ENCODE measurements around the gene GLRX5. TPM values are rescaled to one million over a fixed set of nuclear protein-coding genes. Genes with fewer than 3 reads are reported as not detected.
"Not testable (repeated sequence)": the region's sequence is repeated elsewhere in the genome, so short reads cannot be mapped to it uniquely, and the experiment has no call there.

Gene GLRX5
- total RNA-seq, 3 donors from 2014 or later, result 37.3 to 45.1 (median 40.7) TPM

DNA sequence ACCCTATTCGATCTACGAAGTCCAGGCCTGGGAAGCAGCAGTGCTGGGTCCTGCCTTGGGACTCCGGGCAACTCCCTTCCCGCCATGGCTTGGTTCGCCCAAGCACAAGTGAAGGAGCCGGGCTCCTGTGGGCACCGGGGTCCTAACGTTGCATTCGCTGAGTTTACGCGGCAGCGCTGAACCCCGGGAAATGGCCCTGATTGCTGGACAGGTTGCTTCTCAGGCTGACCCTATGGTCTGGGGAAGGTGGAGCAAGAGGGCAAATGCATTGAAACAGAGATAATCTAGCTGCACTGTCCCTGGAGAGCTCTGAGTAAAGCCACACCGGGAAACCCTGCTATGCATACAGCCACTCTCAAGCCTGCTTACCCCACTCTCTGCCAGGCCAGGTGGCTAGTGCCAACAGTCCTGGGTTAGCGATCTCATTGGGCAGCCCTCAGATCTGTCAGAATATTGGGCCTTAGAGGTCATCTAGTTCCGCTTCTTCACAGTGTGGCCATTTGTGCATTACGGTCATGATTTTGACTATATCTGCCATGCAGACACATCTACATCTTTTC is 29.7 kb upstream of the GLRX5 start:
- no peaks in the 10 kb centered on the region for H3K27me3 Mint-ChIP-seq (ENCODE audit: low read depth)
- DNase-seq (no peak), ATAC-seq (no peak)
- no peaks in the 10 kb centered on the region for H3K9me3 Mint-ChIP-seq
- peaks cover 71% of the 10 kb centered on the region for H3K4me1 Mint-ChIP-seq (ENCODE audit: low read depth)
- H3K36me3 Mint-ChIP-seq (ENCODE audit: insufficient read depth), result peaks cover 20% of the 10 kb centered on the region
- H3K4me3 Mint-ChIP-seq, result no peak overlapping the region

DNA sequence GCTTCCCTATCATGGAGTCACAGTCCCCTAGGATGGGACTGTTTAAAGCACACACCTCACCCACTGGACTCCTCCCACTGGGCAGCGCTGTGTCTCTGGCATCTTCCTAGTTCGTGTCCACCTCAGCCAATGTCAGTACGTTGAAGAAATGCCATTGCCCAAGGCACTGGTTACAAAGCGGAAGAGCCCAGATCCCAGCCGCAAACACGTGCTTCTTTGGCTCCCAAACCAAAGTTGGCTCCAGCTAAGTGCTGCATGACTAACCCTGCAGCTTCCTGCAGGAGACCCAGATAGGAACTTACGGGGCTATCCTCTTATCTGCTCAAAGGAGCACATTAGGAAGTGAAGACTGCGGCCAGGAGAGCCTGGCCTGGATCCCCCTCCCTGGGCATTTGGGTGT is 27.7 kb upstream of the GLRX5 start:
- Mint-ChIP-seq H3K27me3 (ENCODE audit: low read depth) (no peaks in the 10 kb centered on the region), H3K4me3 (no peak overlapping the region), H3K9me3 (no peaks in the 10 kb centered on the region), H3K4me1 (ENCODE audit: low read depth) (peaks cover 73% of the 10 kb centered on the region), H3K36me3 (ENCODE audit: insufficient read depth) (peaks cover 15% of the 10 kb centered on the region)
- ATAC-seq, result no peak
- no peak for DNase-seq

DNA sequence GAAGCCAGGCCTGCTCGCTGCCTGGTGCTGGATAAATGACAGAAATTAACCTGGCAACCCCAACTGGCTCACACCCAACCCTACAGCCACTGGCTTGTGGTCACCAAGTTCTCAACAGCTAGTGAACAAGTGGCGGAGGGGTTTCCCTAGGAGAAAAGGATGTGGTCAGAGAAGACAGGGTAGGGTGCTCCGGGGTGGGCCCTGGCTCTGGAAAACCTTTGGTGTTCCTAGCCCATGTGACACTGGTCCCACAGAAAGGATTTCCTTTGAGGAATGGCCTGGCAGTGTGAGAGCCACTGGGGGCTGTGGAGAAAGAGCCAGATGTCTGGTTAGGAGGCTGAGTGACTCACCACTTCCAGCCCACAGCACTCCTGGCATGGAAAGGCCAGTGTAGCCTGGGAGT is 27.1 kb upstream of the GLRX5 start:
- H3K4me1 Mint-ChIP-seq (ENCODE audit: low read depth), result peaks cover 69% of the 10 kb centered on the region
- no peak overlapping the region for H3K4me3 Mint-ChIP-seq
- ATAC-seq (no peak), DNase-seq (no peak)
- no peaks in the 10 kb centered on the region for H3K27me3 Mint-ChIP-seq (ENCODE audit: low read depth)
- peaks cover 15% of the 10 kb centered on the region for H3K36me3 Mint-ChIP-seq (ENCODE audit: insufficient read depth)
- no peaks in the 10 kb centered on the region for H3K9me3 Mint-ChIP-seq

DNA sequence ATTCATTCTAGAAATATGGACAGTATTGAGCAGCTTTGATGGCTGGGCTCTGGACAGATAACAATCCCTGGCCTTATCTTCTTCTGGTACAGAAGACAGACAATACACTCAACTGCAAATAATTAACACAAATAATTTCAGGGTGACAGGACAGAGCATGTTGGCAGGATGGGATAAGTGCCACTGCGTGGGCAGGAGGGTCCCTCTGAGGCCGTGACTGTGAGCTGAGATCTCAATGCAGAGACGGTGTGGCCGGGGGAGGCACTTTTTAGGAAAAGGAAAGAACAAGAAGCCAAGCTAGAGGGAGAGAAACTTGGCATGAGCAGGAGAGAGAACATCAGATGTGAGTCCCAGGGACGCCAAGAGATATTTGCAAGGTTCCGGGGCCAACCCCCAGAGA is 26.5 kb upstream of the GLRX5 start:
- DNase-seq (no peak), ATAC-seq (no peak)
- Mint-ChIP-seq H3K9me3 (no peaks in the 10 kb centered on the region), H3K4me3 (no peak overlapping the region), H3K27me3 (ENCODE audit: low read depth) (no peaks in the 10 kb centered on the region), H3K4me1 (ENCODE audit: low read depth) (peaks cover 69% of the 10 kb centered on the region), H3K36me3 (ENCODE audit: insufficient read depth) (peaks cover 18% of the 10 kb centered on the region)

DNA sequence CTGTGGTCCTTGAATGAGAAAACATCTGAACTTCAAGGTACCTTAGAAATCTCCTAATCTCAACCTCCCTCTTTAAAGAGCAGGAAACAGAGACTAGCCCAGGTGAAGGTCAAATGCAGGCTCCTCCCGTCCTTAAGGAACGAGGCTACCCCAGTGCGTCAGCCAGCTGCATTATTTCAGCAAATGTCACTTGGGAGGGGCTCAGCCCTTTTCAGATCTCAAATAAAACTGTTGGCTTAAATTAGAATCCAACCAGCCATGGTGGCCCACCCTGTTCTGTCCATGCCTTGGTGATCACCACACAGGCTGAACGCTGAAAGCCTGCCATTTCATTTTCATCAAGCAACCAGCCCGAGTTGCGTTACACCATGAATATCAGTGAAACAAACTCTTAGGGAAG is 25.4 kb upstream of the GLRX5 start:
- DNase-seq (no peak), ATAC-seq (no peak)
- Mint-ChIP-seq H3K4me1 (ENCODE audit: low read depth) (peaks cover 68% of the 10 kb centered on the region), H3K36me3 (ENCODE audit: insufficient read depth) (peaks cover 18% of the 10 kb centered on the region), H3K27me3 (ENCODE audit: low read depth) (no peaks in the 10 kb centered on the region), H3K9me3 (no peaks in the 10 kb centered on the region), H3K4me3 (no peak overlapping the region)

DNA sequence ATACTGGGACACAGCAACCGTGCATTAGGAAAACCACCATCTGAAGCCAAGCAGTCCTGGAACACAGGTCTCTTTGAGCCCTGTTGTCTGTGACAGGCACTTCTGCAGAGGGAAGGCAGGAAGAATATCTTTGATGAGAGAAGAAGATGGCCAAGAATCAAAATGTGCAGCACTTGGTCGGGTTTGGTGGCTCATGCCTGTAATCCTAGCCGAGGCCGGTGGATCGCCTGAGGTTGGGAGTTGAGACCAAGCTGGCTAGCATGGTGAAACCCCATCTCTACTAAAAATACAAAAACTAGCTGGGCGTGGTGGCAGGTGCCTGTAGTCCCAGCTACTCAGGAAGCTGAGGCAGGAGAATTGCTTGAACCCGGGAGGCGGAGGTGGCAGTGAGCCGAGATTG is 24.5 kb upstream of the GLRX5 start:
- H3K9me3 Mint-ChIP-seq; H3K4me3 Mint-ChIP-seq; ATAC-seq; DNase-seq; H3K27me3 Mint-ChIP-seq (ENCODE audit: low read depth): not testable (repeated sequence)
- Mint-ChIP-seq H3K4me1 (ENCODE audit: low read depth) (peaks cover 70% of the 10 kb centered on the region), H3K36me3 (ENCODE audit: insufficient read depth) (peaks cover 18% of the 10 kb centered on the region)

DNA sequence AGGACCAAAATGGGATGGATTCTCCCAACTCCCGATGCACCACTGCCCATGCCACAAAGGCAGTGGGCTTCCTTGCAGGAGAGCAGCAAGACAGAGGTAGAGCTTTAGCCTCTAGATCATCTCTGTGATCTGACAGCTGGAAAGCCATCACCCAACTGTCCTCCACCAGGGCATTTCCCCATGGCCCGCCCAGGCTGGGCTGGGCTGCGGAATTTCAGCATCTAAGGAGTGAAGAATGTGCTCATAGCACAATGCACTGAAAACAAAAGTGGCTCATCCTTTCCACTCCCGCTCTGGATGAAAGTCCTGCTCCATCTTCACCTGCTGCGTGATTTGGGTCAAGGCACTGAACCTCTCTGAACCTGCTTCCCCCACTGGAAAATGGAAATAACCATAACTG is 24.0 kb upstream of the GLRX5 start:
- peaks cover 18% of the 10 kb centered on the region for H3K36me3 Mint-ChIP-seq (ENCODE audit: insufficient read depth)
- ATAC-seq (no peak), DNase-seq (no peak)
- H3K27me3 Mint-ChIP-seq (ENCODE audit: low read depth), result no peaks in the 10 kb centered on the region
- H3K9me3 Mint-ChIP-seq, result no peaks in the 10 kb centered on the region
- H3K4me3 Mint-ChIP-seq, result no peak overlapping the region
- H3K4me1 Mint-ChIP-seq (ENCODE audit: low read depth), result peaks cover 73% of the 10 kb centered on the region

DNA sequence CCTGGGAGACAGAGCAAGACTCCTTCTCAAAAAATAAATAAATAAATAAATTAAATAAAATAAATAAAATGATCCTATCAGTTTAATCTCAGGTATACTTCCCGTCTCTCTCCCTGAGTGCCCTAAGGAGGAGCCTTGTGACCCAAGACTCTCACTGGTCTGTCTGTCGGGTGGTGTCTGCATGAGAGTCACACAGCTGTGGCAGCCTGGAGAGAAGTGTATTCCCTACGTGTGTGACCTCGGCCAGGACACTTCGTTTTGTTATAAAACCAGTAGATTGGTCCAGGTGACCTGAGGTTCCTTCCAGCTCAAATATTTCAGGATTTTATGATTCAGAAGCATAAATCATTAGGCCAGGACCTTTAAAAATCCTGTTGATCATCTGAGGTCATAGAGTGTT is 23.2 kb upstream of the GLRX5 start:
- Mint-ChIP-seq H3K36me3 (ENCODE audit: insufficient read depth) (peaks cover 17% of the 10 kb centered on the region), H3K9me3 (no peaks in the 10 kb centered on the region), H3K4me3 (no peak overlapping the region), H3K27me3 (ENCODE audit: low read depth) (no peaks in the 10 kb centered on the region), H3K4me1 (ENCODE audit: low read depth) (peaks cover 67% of the 10 kb centered on the region)
- ATAC-seq, result no peak
- no peak for DNase-seq

DNA sequence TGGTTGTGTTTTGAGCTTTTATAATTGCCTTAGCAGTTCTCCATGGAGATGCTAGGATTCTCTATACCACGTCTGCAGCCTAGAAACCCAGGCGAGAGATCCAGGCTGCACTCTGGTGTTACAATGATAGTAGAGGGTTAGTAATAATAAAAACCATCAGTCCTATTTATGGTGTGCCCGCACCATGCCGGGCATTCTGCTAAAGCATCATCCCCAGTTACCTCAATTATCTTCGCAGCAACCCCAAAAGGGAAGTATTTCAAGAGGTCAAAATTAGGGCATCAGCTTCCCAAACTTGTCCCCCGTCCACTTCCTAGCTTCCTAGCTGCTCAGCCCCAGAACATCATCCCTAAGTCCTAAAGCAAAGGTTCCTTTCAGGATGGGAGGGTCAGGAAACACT is 21.6 kb upstream of the GLRX5 start:
- ATAC-seq, result no peak
- Mint-ChIP-seq H3K4me1 (ENCODE audit: low read depth) (peaks cover 67% of the 10 kb centered on the region), H3K4me3 (no peak overlapping the region), H3K9me3 (no peaks in the 10 kb centered on the region), H3K27me3 (ENCODE audit: low read depth) (no peaks in the 10 kb centered on the region), H3K36me3 (ENCODE audit: insufficient read depth) (peaks cover 15% of the 10 kb centered on the region)
- DNase-seq, result no peak

DNA sequence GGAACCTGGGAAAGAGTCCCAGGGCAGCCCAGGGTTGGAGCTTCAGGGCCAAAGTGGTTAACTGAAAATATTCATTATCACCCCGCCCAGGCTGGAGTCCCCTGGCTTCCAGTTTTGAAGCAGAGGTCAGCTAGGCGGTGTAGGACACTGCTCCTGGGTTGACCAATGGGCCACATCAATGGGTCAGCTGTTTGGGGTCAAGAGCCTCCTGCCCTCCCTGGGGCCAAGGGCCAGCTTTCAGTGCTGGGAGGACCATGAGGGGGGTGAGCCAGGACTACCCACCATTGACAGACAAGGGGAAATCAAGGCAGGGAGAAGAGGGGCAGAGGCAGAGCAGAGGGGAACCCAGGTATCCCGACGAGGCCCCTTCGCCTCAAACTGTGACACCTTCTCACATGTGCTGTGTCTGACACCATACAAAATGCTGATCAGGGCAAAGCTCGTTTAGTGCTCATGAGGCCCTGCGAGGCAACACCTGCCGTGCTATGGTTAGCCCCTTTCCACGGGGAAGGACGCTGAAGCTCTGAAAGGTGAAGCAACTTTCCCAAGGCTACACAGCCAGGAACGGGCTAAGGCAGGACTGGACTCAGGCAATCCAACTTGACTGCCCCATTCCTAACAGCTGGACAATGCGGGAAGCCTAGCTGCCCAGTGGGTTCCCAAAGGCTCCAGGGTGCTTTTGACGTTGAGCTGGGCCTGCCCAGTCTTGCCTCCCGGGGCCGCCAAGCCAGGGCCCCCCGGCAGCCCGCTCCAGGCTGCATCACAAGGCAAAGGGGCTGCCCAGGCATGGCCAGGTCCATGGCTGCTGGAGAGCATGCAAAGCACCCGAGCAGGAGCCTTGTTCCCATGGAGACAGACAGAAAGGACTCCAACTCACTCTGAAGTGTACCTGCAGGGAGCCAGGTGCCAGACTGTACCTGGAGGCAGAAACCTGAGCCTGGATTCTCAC is 20.4 kb upstream of the GLRX5 start:
- H3K36me3 Mint-ChIP-seq (ENCODE audit: insufficient read depth), result peaks cover 11% of the 10 kb centered on the region
- H3K9me3 Mint-ChIP-seq, result no peaks in the 10 kb centered on the region
- H3K27me3 Mint-ChIP-seq (ENCODE audit: low read depth), result no peaks in the 10 kb centered on the region
- H3K4me1 Mint-ChIP-seq (ENCODE audit: low read depth), result peaks cover 71% of the 10 kb centered on the region
- ATAC-seq, result no peak
- DNase-seq, result no peak
- peak overlapping the region; percentile 85 for H3K4me3 Mint-ChIP-seq

DNA sequence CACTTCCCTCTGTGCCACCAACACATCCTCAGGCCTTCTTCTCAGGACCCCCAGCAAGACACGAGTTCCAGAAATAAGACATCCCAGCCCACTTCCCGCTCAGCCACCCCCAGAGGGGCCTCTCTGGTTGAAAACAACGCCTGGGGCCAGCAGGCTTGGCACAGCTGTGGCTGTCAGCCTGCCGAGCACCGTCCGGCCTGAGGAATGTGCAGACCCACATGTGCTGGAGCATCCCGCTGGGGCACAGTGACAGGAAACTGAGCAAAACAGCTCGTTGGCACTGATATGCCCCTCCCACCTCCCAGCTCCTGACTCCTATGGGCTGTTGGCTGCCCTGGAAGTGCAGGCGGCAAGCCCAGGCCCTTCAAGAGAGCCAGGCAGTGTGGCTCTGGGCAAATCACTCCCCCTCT is 19.8 kb upstream of the GLRX5 start:
- Mint-ChIP-seq H3K27me3 (ENCODE audit: low read depth) (no peaks in the 10 kb centered on the region), H3K9me3 (no peaks in the 10 kb centered on the region), H3K4me3 (peak overlapping the region; percentile 85), H3K36me3 (ENCODE audit: insufficient read depth) (peaks cover 7% of the 10 kb centered on the region), H3K4me1 (ENCODE audit: low read depth) (peaks cover 73% of the 10 kb centered on the region)
- no peak for DNase-seq
- ATAC-seq, result no peak

DNA sequence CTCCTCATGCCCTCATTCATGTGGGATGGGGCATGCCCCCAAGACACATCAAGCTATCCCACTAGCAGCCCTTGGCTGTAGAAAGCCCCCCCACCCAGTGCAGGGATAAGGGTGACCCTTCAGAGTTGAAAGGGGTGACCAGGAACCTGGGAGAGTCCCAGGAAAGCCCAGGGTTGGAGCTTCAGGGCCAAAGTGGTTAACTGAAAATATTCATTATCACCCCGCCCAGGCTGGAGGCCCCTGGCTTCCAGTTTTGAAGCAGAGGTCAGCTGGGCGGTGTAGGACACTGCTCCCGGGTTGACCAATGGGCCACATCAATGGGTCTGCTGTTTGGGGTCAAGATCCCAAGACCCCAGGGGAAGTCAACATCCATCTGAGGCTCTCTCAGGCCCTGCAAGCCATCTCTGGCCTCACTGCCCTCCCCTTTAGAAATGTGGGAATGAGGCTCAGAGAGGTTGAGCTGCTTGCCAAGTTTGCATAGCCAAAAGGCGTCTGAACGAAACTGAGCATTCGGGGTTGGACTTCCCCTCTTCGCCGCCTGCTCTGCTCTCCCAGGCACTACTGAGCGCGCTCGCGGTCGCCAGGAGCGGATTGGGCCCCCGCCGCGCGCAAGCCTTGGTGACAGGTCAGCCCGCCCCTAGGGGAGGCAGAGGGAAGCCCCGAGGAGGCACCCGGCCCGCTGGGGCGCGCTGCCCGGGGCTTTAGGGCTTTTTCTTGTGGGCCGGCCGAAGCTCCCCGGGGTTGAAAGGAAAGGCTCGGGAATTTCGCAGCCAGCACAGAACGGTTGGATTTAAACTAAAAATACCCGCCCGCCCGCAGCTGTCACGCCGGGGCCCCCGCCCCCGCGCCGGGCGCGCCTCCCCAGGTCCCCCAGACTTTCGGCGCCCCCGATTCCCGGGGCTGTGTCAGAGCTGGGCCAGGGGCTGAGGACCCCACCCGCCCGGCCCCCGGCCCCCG is 19.0 kb upstream of the GLRX5 start:
- no peaks in the 10 kb centered on the region for H3K27me3 Mint-ChIP-seq (ENCODE audit: low read depth)
- peak; percentile 77 for DNase-seq
- H3K4me1 Mint-ChIP-seq (ENCODE audit: low read depth), result peaks cover 72% of the 10 kb centered on the region
- no peaks in the 10 kb centered on the region for H3K9me3 Mint-ChIP-seq
- peak; percentile 93 for ATAC-seq
- H3K36me3 Mint-ChIP-seq (ENCODE audit: insufficient read depth), result peaks cover 5% of the 10 kb centered on the region
- peak overlapping the region; percentile 85 for H3K4me3 Mint-ChIP-seq

DNA sequence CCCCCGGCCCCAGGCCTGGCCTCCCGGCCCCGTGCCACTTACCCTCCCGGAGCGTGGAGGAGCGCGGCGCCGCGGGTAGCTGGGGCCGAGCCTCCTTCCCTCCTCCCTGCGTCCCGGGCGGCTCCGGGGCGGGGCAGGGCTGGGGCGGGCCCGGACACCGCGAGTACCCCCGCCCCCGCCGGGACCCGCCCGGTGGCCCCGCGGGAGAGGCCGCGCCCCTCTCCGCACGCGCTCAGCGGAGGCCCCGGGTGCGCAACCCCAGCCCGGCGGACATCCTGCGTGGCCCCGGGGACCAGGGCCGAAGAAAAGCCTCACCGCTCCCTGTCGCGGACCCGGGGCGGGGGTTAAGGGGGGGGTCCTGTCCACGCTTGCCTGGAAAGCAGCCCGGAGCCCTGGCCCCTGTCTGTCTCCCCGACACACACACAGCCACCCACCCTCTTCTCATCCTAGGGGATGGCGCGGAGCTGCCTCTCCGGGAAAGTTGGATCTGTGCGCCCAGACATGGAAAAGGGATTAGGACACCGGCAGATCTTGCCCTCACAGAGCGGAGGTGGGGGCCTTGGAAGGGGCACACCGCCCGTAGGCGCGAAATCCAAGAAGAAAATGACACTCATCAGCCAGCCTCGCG is 18.2 kb upstream of the GLRX5 start, which contains the start of gene SYNE3:
Gene SYNE3 (minus strand): TSS at position 97 of the 628 bp plus-strand sequence. CDS start 40,829 bp downstream, outside the sequence.
- H3K9me3 Mint-ChIP-seq, result no peaks in the 10 kb centered on the region
- H3K4me3 Mint-ChIP-seq, result peak within 1 kb of the TSS; percentile 85

More for the DNA sequence above, 18.2 kb upstream of the GLRX5 start, which contains the start of gene SYNE3:
- DNase-seq, result peak; percentile 25
- no peaks in the 10 kb centered on the region for H3K27me3 Mint-ChIP-seq (ENCODE audit: low read depth)
- H3K36me3 Mint-ChIP-seq (ENCODE audit: insufficient read depth), result peaks cover 3% of the 10 kb centered on the region
- ATAC-seq, result peak; percentile 61 to 65
- H3K4me1 Mint-ChIP-seq (ENCODE audit: low read depth), result peaks cover 77% of the 10 kb centered on the region

Data from activated T-cell treated with anti-CD3 and anti-CD28 coated beads, Interleukin-2, amount 50 U/mL, for 4 hours (primary cell).